HG02571 (cell line): Measurements from ENCODE around the gene PDPN.

Source experiments
- ATAC-seq: cut with Tn5 transposase; IDR thresholded peaks from one replicate; pipeline ENCODE4 v1.9.1; 2021; ENCODE audit warnings: mild to moderate bottlenecking, moderate library complexity; ENCODE audit not compliant: unreplicated experiment

PDPN gene

DNA sequence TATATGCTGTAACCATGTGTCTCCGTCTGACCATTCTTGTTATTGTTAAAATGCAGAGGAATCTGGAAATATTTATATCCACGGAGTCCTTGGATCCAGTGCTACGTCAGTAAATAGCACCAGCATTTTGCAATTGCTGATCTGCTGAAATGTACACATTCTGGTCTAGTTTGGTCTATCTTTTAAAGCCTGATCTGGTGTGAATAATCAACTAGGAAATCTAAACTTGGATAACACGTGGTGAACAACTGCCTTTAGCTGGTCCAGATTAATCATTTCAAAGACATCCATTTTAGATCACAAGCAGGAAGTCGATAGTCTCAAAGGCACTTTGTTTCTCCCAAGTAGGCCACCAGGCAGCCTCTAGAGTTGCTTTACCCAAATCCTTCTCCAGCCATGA is 32.6 kb downstream of the PDPN start:
- ATAC-seq, result no peak

- ATAC-seq, result no peak
Observed at GRCh38 chr1:13617108-13617507, 33.5 kb downstream of the PDPN start.

DNA sequence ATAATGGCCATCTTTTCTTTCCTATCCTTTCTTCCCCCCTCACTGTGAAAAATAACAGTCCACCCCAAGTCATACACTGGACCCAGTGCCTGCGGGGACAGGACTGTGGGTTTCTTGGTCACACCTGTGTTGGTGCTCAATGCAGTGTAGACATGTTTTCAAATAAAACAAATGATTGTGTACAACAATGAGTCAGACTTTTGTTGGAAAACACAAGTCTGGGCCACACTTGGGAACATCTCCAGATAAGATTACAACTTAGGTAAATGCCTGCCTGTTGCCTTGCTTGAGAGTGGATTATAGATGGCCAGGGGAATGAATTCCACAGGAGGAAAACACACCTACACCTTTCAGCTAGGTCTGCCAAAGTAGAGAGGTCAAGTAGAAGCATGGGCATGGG is 34.1 kb downstream of the PDPN start:
- no peak for ATAC-seq

DNA sequence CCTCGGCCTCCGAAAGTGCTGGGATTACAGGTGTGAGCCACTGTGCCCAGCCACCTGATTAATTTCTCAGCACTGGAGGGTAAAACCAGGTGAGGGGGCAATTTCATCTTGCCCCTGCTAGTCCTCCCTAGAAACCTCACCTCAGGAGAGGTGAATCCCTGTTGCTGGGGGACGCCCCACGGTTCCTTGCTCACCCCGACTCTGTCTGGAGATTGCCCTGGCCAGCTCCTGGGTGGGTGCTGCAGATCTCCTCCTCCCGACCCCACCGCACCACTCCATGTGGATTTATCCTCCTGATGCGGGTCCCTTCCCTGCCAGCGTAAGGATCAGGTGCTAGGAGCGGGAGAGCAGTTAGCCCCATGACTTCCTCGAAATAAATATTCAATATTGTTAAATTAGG is 34.9 kb downstream of the PDPN start:
- no peak for ATAC-seq

GRCh38 chr1:13619909-13620308 is 36.3 kb downstream of the PDPN start:
- no peak for ATAC-seq

DNA sequence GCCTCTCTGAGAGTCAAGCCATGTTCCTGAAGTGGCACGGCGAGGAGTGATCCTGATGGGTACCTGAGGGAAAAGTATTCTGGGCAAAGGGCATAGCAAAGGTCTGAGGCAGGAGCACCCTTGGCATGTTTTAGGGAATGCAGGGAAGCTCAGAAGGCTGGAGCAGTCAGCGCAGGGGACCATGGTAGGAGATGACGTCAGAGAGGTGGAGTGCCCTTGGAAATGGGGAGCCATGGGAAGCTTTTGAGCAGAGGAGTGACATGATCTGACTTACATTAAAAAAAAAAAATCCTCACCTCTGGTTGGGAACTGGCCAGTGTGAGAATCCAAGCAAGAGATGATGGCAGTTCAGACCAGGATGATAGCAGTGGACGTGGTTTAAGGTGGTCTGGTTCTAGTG is 37.2 kb downstream of the PDPN start:
- ATAC-seq, result no peak

DNA sequence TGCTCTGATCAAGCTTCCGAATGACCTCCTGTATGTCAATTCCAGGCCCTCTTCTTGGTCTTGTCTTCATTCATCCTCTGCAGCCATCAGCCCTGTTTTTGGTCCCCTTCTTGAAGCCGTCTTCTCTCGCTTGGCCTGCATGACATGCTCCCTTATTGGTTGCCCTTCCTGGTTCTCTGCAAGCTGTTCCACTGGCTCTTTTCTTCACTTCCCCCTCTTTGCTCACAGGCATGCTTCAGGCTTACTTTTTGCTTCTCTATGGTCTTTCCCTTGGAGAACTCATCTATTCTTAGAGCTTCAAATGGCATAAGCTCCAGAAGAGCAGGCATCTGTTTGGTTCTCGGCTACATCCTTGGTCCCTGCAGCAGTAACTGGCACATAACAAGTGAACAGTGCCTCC is 38.8 kb downstream of the PDPN start:
- ATAC-seq, result no peak

GRCh38 chr1:13623021-13623637 is 39.5 kb downstream of the PDPN start:
- no peak for ATAC-seq

- no peak for ATAC-seq
Observed at GRCh38 chr1:13624526-13624925, 40.9 kb downstream of the PDPN start.

DNA sequence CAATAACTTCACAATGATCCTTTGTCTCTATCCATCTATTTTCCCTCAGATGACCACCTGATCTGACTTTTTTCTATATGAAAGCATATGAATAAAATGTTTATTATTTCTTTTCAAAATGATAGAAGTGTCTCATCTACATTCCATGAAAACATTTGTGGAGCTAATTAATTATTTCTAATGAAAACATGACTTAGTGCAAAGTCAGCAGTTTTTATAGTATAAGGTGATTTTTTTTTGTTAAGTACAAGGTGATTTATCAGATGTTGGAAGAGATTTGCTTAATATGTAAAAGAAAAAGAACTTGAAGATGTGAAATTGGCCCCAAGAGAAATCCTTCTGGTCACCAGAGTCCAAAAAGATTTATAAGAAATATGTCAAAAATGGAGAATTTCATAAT is 43.5 kb downstream of the PDPN start:
- ATAC-seq, result no peak

DNA sequence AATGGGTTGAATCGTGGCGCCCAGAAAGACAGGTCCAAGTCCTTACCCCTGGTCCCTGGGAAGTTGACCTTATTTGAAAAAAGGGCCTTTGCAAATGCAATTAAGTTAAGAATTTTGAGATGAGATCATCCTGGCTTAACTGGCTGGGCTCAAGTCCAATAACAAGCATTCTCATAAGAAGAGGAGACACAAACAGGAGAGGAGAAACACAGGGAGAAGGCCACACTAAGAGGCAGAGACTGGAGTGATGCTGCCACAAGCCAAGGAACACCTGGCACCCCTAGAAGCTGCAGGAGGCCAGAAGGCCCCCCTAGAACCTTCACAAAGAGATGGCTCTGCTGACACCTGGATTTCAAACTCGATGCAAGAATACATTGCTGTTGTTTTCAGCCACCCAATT is 44.6 kb downstream of the PDPN start:
- no peak for ATAC-seq

GRCh38 chr1:13628711-13629110 is 45.1 kb downstream of the PDPN start:
- ATAC-seq, result no peak

DNA sequence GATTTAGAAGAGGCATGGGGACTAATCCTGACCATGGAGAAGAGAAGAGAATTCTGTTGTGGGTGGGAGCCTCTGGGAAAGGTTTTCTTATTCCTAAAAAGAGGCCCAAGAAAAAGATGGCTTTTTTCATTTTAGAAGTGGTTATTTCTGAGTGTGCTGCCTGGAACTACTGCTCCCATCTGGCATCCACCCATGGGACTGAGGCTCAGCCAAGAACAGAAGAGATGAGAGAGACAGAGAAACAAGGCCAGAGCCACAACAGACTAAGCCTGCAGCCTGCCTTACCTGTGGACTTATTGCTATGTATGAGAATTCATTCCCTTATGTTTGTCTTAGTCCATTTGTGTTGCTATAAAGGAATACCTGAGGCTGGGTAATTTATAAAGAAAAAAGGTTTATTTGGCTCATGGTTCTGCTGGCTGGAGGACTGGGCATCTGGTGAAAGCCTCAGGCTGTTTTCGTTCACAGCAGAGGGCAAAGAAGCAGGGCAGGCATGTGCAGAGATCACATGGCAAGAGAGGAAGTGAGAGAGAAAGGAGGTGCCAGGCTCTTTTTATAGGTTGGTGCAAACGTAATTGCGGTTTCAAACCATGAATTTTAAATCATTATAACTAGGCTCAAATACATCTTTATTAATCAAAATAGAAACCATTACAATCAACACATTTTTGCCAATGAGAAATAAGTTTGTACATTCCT is 58.8 kb downstream of the PDPN start:
- ATAC-seq, result no peak

DNA sequence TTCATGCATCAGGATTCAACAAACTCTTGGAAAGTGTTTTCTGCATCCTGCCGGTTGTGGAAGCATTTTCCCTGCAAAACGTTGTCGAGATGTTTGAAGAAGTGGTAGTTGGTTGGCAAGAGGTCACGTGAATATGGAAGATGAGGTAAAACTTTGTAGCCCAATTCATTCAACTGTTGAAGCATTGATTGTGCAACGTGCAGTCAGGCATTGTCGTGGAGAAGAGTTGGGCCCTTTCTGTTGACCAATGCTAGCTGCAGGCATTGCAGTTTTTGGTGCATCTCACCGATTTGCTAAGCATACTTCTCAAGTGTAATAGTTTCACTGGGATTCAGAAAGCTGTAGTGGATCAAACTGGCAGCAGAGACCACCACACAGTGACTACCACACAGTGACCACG is 59.4 kb downstream of the PDPN start:
- ATAC-seq, result no peak

DNA sequence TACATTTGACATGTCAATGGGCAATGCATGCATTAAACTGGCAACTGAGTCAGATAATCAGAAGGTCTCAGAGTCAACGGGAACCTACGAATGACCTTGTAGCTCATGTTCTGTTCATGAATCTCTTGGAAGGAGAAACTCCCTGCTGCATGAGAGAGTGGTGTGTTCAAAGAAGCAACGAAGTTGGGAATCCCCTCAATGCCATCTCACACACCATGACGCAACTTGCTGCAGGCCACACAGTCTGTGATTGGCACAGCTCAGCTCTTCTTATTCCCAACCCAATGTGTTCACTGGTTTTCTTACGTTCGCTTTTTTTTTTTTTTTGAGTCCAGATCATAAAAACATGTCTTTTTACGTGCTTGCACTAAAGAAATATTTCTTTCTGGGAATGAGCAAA is 62.9 kb downstream of the PDPN start:
- ATAC-seq, result no peak

DNA sequence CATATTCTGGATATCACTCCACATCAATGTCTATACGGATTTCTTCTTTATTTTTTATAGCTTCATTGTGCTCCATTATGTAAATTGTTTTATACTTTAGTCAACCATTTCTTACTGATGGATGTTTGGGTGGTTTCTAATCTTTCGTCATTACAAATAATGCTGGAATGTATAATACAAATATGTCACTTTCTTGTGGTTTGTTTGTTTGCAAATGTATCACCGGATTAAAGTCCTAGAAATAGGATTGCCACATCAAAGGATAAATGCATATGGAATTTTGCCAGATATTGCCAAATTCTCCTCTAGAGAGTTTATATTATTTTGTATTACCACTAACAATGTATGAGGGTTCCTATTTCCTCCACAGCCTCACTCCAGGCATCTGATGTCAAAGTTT is 67.6 kb downstream of the PDPN start:
- ATAC-seq, result no peak

GRCh38 chr1:13652238-13652637 is 68.6 kb downstream of the PDPN start:
- ATAC-seq, result no peak

DNA sequence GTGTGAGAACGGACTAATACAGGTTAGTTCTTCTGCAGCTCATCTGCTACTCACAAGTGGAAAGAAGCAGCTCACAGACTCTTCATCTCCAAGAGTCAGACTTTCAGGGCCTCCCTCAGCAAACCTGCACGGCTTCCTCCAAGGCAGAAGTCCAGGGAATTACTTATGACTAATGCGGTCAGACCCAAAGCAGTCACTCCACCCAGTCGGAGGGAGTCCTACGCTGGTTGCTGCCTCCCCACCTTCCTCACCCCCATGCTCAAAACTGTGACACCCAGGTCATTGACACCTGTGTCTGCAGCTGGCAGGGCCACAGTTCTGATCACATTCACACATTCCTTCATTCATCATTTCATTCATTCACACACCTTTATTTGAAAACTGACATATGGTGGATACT is 77.9 kb downstream of the PDPN start:
- ATAC-seq, result no peak

- ATAC-seq, result no peak
Observed at GRCh38 chr1:13662493-13662892, 78.9 kb downstream of the PDPN start.

GRCh38 chr1:13663969-13664368 is 80.3 kb downstream of the PDPN start:
- no peak for ATAC-seq

DNA sequence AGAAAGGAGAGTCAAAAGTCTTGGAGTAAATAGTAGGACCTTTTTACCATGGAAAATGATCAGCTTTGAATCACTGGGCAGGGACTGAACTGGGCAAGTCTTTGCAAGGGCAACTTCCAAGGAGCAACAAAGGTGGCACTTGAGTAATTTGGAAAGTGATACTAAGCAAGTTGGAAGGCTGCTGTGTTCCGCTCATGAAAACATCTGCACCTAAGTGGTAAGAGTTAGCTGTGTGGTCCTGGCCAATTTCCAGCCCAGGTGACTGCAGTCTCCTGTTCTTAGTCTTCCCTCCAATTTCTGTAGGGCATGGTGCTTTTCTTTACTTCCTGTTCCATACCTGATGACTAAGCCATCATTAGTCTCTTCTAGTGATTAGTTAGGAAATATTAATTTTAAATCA is 80.8 kb downstream of the PDPN start:
- no peak for ATAC-seq

DNA sequence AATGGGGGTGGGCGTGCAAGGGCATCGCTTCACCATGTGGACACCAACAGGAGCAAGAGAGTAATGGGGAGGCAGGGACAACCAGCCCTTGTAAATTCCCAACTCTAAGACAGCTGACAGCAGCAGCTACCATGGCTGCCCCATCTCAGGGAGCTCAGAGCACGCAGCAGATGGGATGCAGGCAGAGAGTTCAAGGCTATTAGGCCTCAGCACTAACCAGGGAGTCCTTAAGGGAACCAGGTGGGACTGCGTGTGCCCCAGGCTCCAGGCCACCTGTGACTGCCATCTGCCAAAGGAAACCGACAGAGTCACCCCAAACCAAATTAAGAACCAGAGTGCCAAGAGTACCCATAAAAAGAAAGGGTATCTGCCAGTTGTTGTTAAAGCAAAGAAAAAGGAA is 82.7 kb downstream of the PDPN start:
- no peak for ATAC-seq
